GM12801 (cell line): Measurements from ENCODE around the gene SULT4A1.

Experiments
- CTCF ChIP-seq: IDR thresholded peaks from one replicate; pipeline ENCODE4 v1.5.1; 2011; ENCODE audit warnings: control low read depth; ENCODE audit not compliant: insufficient read length; ENCODE audit errors: extremely low read depth

Gene SULT4A1

GRCh38 chr22:43879901-43880540 is 17.7 kb upstream of the SULT4A1 start:
- TF ChIP-seq CTCF = no peak

DNA sequence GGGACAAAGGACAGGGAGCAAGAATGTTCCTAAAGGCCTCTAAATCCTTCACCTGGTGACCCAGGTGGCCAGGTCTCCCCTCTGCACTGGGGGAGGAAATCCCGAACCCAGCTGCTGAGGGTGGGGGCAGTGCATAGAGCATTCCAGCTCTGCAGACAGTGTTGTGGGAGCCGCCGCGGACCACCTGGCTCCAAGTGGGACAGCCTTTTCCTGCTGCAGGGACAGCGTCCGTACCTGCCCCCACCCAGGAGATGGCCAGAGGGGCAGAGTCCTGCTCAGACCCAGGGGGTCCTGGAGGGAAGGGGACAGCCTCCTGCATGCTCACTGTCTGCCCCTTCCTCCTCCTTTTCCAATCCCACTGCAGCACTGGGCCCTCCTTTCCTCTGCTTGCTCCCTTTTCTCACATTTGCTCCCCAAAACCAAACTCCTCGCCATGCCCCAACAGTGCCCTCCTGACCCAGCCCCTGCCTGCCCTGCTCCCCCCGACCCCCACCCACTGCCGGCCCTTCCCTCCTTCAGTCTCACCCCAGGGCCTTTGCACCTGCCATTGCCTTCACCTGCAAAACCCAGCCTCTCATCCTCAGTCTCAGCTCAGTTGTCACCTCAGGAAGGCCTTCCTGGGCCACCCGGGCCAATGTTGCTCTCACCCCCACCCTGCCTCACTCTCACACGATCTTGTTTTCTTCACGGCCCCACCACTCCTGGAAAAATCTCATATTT is 16.7 kb upstream of the SULT4A1 start:
- no peak for TF ChIP-seq CTCF

DNA sequence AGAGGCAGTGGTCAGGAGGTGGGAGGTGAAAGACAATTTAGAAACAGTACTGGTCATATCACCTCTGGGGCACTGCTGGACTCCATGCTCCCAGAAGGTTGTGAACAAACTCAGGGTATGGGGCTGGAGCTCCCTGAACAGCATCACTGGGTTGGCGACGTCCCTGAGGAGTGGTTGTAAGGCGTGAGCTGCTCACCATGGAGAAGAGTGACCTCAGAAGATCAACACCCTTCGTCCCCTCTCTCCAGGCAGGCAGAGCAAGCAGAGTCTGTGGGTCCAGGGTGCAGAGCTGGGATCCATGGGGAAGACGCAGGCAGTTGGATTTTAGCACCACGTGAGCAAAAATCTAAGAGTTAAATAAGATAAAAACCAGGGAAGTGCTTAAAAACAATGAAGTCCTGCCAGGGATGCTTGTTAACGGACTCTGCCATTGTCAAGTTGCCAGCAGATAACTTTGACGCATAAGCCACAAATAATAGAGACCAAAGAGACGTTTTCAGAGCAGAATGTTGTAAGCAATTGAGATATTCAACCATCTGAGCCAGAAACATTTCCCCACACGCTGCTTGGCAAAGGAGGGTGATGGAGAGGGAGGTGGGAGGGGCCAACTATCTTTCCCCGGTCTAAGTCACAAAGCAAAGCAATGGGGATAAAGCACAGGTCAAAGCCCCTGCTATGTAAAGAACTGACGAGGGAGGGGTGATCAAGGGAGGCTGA is 15.9 kb upstream of the SULT4A1 start:
- TF ChIP-seq CTCF = no peak

DNA sequence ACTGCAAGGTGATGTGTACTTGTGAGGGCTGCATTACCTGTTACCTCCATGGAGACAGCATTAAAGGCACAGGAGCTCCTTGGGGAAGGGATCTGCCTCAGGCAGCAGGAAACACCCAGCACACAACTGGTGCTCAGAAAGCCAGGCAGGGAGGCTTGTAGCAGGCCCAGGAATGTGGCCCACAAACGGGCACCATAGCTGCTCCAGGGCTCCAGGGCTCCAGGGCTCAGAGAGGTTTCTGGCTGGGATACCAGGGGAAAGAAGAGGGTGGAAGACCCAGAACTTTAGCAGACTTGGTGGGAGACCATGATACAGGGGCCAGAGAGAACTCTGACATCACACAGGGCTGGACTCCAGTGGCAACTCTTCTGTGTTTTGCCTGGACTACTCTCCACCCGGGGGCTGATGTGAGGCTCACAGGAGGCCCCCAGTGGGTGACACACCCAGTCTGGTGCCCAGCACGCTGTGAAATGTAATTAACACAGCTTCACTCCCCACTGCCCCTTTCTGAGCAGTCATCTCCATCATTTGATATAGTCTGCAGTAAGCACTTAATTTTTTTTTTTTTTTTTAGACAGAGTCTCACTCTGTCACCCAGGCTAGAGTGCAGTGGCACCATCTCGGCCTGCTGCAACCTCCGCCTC is 14.7 kb upstream of the SULT4A1 start:
- no peak for TF ChIP-seq CTCF

DNA sequence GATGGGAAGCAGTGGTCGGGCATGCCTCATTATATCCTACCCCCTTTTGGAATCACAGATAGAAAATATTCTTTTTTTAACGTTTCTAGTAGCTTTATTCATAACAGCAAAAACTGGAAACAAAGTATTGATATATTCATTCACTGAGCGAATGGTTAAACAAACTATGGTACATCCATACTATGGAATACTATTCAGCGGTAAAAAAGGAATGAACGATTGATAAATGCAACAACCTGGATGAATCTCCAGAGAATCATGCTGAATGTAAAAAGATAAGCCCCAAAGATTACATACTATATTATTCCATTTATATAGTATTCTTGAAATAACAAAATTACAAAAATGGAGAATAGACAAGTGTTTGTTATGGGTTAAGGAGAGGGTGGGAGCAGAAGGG is 7.5 kb upstream of the SULT4A1 start:
- no peak for TF ChIP-seq CTCF

DNA sequence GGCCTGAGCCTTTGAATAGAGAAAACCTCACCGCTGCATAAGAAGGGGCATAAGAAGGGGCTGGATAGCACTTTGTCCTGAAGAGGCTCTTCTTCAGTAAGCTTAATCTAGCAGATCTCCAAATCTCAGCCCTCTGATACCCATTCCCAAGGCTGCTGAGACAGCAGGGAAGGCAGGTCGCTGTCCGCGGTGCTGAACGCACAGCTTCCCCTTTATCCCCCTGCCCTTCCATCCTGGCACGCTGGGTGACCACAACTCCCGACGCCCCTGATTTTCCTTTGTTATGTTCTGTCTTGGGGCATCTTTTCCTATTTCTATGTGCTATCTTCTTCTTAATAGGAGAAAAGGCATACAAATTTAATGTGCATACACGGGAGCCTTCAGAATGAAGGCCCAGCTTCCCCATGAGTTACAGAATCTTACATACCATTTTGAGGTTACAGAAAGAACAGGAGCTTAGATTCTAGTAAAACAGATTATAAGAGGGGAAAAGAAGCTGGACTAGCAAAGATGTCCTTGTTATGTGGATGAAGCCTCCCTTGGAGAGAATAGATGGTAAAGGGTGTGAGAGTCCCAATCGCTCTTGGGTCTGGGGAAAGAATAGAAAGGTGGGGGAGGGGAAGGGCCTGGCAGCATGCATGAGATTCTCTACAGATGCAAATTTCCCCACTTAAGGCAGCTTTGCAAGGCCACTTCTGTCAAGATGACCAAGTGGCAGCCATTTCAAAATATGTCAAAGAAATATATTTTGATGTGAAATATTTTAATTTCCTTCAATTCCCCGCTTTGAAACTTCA is 5.7 kb upstream of the SULT4A1 start:
- TF ChIP-seq CTCF = no peak
